ENCODE measurements around the gene LPIN2.

The LPIN2 gene

GRCh38 chr18:3058328-3059191 is 45.6 kb upstream of the LPIN2 start:
- DNase-seq: no peak
- H3K27ac ChIP-seq: no peak overlapping the region
- no peak for TF ChIP-seq CTCF (IDR thresholded peaks at IDR 0.05; ENCODE audit: low read depth, low read length)
- H3K4me3 ChIP-seq (ENCODE audit: low read depth, low read length): no peak overlapping the region
- H3K9me3 ChIP-seq (ENCODE audit: severe bottlenecking): no peaks in the 10 kb centered on the region
- no peaks in the 10 kb centered on the region for H3K27me3 ChIP-seq (ENCODE audit: insufficient read depth, low read depth, severe bottlenecking)
- no peaks in the 10 kb centered on the region for H3K36me3 ChIP-seq

- Histone ChIP-seq H3K27me3 (ENCODE audit: insufficient read depth, low read depth, severe bottlenecking) (no peaks in the 10 kb centered on the region), H3K9me3 (ENCODE audit: severe bottlenecking) (no peaks in the 10 kb centered on the region), H3K36me3 (no peaks in the 10 kb centered on the region), H3K4me3 (ENCODE audit: low read depth, low read length) (no peak overlapping the region), H3K27ac (no peak overlapping the region)
- DNase-seq: no peak
- TF ChIP-seq CTCF (IDR thresholded peaks at IDR 0.05; ENCODE audit: low read depth, low read length): no peak
Observed at GRCh38 chr18:3057526-3057925, 44.6 kb upstream of the LPIN2 start.

GRCh38 chr18:3056311-3056710 is 43.4 kb upstream of the LPIN2 start:
- TF ChIP-seq CTCF (IDR thresholded peaks at IDR 0.05; ENCODE audit: low read depth, low read length): no peak
- no peak for DNase-seq
- H3K27me3 ChIP-seq (ENCODE audit: insufficient read depth, low read depth, severe bottlenecking): no peaks in the 10 kb centered on the region
- H3K9me3 ChIP-seq (ENCODE audit: severe bottlenecking): peaks cover 2% of the 10 kb centered on the region
- H3K36me3 ChIP-seq: no peaks in the 10 kb centered on the region
- H3K4me3 ChIP-seq (ENCODE audit: low read depth, low read length): no peak overlapping the region
- no peak overlapping the region for H3K27ac ChIP-seq

- TF ChIP-seq CTCF (IDR thresholded peaks at IDR 0.05; ENCODE audit: low read depth, low read length): no peak
- DNase-seq: no peak
- no peaks in the 10 kb centered on the region for H3K36me3 ChIP-seq
- no peak overlapping the region for H3K4me3 ChIP-seq (ENCODE audit: low read depth, low read length)
- peaks cover 2% of the 10 kb centered on the region for H3K9me3 ChIP-seq (ENCODE audit: severe bottlenecking)
- H3K27me3 ChIP-seq (ENCODE audit: insufficient read depth, low read depth, severe bottlenecking): no peaks in the 10 kb centered on the region
- H3K27ac ChIP-seq: no peak overlapping the region
Observed at GRCh38 chr18:3055816-3056215, 42.9 kb upstream of the LPIN2 start.

GRCh38 chr18:3055186-3055728 is 42.3 kb upstream of the LPIN2 start:
- Histone ChIP-seq H3K9me3 (ENCODE audit: severe bottlenecking) (peaks cover 2% of the 10 kb centered on the region), H3K4me3 (ENCODE audit: low read depth, low read length) (no peak overlapping the region), H3K36me3 (no peaks in the 10 kb centered on the region), H3K27ac (no peak overlapping the region), H3K27me3 (ENCODE audit: insufficient read depth, low read depth, severe bottlenecking) (no peaks in the 10 kb centered on the region)
- no peak for TF ChIP-seq CTCF (IDR thresholded peaks at IDR 0.05; ENCODE audit: low read depth, low read length)
- DNase-seq: no peak
